AG20443 (cell line): ENCODE measurements around the gene LAG3.

Experiments
- DNase-seq: peaks from one replicate; pipeline ENCODE4 v3.0.0; 2012; ENCODE audit warnings: low spot score, mixed read lengths

Gene LAG3

GRCh38 chr12:6772726-6773589 lies 638 bp downstream of the LAG3 start:
- DNase-seq: no peak

DNA sequence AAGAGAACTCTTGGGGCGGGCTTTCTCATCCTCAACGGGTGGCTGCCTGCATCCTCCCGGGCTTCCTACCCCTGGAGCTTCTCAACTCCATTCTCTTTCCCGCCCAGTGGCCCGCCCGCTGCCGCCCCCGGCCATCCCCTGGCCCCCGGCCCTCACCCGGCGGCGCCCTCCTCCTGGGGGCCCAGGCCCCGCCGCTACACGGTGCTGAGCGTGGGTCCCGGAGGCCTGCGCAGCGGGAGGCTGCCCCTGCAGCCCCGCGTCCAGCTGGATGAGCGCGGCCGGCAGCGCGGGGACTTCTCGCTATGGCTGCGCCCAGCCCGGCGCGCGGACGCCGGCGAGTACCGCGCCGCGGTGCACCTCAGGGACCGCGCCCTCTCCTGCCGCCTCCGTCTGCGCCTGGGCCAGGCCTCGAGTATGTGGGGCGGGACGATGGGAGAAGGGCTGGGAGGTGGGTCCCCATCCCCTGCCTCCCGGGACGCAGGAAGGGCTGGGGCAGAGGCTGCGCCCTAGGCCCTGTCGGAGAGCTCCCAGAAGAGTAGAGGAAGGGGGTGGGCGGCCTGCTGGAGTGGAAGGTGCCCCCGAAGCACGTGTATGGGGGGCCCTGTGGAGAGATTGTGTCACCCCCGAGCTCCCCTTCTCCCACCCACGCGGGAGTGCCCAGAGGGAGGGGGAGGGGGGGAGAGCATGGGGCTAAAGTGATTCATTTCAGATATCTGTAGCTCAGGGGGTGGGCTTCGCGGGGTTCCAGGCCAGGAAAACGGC lies 1.5 kb downstream of the LAG3 start:
- DNase-seq: no peak

- no peak for DNase-seq
Measured at GRCh38 chr12:6774499-6775062, 2.3 kb downstream of the LAG3 start.

DNA sequence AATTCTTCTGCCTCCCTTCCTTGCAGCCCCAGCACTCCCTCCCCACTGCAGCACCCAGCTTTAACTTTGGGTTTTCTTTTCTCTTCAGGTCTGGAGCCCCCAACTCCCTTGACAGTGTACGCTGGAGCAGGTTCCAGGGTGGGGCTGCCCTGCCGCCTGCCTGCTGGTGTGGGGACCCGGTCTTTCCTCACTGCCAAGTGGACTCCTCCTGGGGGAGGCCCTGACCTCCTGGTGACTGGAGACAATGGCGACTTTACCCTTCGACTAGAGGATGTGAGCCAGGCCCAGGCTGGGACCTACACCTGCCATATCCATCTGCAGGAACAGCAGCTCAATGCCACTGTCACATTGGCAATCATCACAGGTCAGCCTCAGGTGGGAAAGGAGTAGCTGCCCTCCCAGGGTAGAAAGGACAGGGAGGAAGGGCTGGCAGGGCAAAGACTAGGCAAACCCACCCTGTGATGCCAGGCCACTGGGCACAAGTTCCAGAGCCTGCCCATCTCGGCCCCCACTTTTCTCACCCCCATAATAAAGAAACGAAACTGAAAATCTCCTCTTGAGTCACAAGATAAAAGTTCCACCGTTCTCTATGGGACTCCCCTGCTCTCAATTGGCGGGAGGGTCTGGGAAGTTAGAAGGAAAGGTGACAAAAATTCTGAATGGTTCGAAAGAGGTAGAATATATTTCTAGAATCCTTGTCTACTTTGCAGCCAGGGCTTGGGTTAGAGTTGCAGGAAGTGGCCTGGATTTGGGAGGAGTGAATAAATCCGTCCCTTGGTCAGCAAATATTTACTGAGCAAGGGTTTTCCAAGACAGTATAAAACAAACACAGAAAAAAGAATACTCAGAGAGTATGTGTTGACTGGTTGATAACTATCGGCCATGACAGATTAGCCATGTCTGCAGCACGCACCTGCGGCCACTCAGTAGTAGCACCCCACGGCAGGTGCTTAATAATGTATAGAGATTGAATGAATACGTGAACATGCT lies 3.2 kb downstream of the LAG3 start:
- DNase-seq: no peak

DNA sequence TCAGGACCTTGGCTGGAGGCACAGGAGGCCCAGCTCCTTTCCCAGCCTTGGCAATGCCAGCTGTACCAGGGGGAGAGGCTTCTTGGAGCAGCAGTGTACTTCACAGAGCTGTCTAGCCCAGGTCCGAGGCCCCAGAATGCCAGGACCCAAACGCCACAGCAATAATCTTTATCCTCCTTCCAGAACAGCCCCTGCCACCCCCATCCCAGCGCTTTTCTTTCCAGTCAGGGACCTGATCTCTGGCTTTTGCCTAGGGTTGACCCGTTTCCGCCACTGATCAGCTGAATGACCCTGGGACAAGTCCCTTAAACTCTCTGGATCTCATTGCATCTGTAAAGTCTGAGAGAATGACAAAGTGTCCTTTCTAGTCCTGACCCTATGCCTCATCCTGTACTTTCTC lies 5.1 kb downstream of the LAG3 start:
- DNase-seq: no peak

GRCh38 chr12:6778217-6778573 lies 5.9 kb downstream of the LAG3 start:
- peak; percentile 48 for DNase-seq

GRCh38 chr12:6778574-6779550 lies 6.5 kb downstream of the LAG3 start:
- DNase-seq: peak; percentile 92

- DNase-seq: no peak
Measured at GRCh38 chr12:6779708-6780432, 7.5 kb downstream of the LAG3 start.

GRCh38 chr12:6780573-6780972 lies 8.3 kb downstream of the LAG3 start:
- no peak for DNase-seq

- no peak for DNase-seq
Measured at GRCh38 chr12:6782119-6782518, 9.8 kb downstream of the LAG3 start.

DNA sequence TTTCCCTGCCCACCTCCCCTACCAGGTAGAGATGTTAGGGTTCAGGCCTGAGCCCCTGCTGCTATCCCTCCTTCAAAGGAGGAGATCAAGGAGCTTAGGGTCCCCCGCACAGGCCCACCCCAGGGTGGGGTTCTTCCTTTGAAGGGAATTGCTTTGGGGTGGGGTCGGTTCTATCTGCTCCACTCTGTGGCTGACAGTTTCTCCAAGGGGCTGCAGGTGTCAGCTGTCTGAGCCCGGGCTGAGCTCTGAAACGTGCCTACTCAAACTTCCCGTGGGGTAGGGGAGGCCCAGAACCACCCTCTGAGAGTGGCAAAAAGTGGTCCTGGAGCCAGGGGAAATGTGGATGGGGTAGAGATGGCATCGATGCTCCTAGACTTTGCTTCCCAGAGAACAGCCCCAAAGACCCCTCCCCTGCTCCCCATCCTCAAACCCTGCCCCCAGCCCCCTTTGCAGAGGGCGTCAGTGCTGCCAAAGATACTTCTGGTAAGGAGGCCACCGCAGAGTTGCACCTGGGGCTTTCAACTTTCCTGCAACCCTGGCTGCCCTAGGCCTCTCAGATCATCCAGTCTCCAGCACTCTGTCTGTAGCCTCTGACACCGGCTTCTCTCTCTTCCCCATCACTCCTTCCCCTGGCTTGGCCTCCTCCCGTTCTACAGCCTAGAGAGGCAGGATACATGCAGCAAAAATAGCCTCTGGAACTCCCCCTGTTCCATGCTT lies 10.7 kb downstream of the LAG3 start:
- DNase-seq: no peak

GRCh38 chr12:6783828-6784227 lies 11.5 kb downstream of the LAG3 start:
- no peak for DNase-seq

DNA sequence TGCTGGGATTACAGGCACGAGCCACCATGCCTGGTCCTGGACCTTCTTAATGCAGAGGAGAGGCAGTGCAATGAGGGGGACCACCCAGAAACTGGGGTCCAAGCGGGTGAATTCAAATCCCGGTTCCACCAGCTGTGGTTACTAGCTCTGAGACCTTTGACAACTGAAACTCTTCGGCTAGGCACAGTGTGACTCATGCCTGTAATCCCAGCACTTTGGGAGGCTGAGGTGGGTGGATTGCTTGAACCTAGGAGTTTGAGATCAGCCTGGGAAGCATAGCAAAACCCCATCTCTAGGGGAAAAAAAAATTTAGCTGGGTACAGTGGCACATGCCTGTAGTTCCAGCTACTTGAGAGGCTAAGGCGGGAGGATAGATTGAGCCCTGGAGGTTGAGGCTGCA lies 12.0 kb downstream of the LAG3 start:
- DNase-seq: no peak

GRCh38 chr12:6784761-6785160 lies 12.4 kb downstream of the LAG3 start:
- no peak for DNase-seq

DNA sequence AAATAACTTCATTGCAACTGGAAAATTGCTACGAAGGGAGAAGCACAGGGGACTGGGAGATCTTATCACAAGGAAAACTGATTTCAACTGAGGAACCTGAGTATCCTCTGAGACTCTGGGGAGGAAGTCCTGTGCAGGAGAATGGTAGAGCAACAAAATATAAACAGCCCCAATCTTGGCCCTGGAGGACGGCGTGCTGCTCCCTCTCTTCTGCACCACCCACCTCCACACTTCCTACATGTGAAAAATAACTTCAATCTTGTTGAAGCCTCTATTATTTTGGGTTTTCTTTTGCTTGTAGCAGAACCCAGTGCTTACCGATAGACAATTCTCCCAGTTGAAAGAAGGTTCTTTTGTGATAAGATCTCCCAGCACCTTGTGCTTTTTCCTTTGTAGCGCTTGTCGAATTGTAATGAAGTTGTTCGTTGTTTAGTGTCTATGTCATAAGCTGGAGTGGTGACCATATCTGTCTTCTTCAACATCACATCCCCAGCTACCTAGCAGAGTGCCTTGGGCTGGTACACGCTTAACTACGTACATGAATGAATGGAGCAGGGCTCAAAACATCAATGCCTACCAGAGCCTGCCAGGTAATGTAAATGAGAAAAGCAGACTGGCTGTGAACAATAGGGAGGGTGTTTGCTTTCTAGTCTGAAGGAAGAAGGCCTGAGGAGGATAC lies 14.2 kb downstream of the LAG3 start:
- DNase-seq: no peak

- no peak for DNase-seq
Measured at GRCh38 chr12:6787309-6787708, 15.0 kb downstream of the LAG3 start.

- no peak for DNase-seq
Measured at GRCh38 chr12:6788972-6789924, 16.9 kb downstream of the LAG3 start, which contains the start of gene CD4. CD4 (plus strand) TSS chr12:6789528; CDS start chr12:6800139, 10,611 bp downstream.
